ENCODE measurements around the gene RLF.

DNA sequence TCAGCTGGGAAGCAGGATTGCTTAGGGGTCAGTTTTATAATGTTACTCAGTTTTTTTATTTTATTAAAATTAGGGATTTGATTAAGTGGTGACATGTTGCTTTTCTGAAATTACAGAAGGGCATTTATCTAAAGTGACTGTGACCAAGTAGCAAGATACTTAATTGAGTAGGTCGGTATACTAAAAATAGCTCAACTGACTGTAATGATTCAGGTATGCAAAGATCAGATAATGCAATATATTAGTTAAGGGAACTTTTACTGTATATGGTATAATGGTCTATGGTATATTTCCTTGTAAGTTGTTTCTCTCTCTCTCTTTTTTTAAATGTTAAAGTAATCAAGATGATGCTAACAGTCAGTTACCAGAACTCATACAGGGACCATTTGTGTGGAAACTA is 26.2 kb downstream of the RLF start:
- TF ChIP-seq CTCF (IDR thresholded peaks at IDR 0.05) (no peak), POLR2A (IDR thresholded peaks at IDR 0.05) (no peak)

Data from body of pancreas (tissue), 4 donors.